ENCODE results near the gene B3GLCT.

GRCh38 chr13:31154939-31155338, 44.8 kb upstream of the B3GLCT start:
- TF ChIP-seq, protein P1, sequence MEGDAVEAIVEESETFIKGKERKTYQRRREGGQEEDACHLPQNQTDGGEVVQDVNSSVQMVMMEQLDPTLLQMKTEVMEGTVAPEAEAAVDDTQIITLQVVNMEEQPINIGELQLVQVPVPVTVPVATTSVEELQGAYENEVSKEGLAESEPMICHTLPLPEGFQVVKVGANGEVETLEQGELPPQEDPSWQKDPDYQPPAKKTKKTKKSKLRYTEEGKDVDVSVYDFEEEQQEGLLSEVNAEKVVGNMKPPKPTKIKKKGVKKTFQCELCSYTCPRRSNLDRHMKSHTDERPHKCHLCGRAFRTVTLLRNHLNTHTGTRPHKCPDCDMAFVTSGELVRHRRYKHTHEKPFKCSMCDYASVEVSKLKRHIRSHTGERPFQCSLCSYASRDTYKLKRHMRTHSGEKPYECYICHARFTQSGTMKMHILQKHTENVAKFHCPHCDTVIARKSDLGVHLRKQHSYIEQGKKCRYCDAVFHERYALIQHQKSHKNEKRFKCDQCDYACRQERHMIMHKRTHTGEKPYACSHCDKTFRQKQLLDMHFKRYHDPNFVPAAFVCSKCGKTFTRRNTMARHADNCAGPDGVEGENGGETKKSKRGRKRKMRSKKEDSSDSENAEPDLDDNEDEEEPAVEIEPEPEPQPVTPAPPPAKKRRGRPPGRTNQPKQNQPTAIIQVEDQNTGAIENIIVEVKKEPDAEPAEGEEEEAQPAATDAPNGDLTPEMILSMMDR (IDR thresholded peaks at IDR 0.05; ENCODE audit: poor library complexity), result no peak
- TF ChIP-seq EZH2 (IDR thresholded peaks at IDR 0.05; ENCODE audit: borderline replicate concordance), result no peak
- TF ChIP-seq EZH2phosphoT487 (IDR thresholded peaks at IDR 0.05; ENCODE audit: low read depth, severe bottlenecking, unreplicated experiment), result no peak

Data from hepatocyte (in vitro differentiated cells).